Panc1 (cell line): ENCODE results near the gene SGF29. TPM values are rescaled to one million over a fixed set of nuclear protein-coding genes. Genes with fewer than 3 reads are reported as not detected.

Experiments used
- ATAC-seq: fragments of 200-7000 bp; cut with Tn5 transposase; 2 replicates; pipeline ENCODE4 v1.9.1; 2020; ENCODE audit warnings: mild to moderate bottlenecking, moderate library complexity
- BruUV-seq: library from RNA; stranded (reverse); fragments of 400-500 nt; replicated peaks from 2 replicates; lab custom pipeline; 2021; lab: Mats Ljungman, UMichigan
- CTCF ChIA-PET: fragments of 300-600 bp; sonication (Branson Sonifier 250); formaldehyde crosslinking; loops from one replicate; lab custom pipeline; 2022; ENCODE audit warnings: antibody characterized with exemption; lab: Charles Lee
- POLR2A ChIA-PET: fragments of 300-600 bp; sonication (Branson Sonifier 250); formaldehyde crosslinking; loops from one replicate; lab custom pipeline; 2022; ENCODE audit warnings: antibody characterized with exemption; lab: Charles Lee
- DNase-seq: peaks from one replicate; pipeline ENCODE4 v3.0.0-alpha.2; 2010; ENCODE audit warnings: low read depth, low spot score
- H3K27ac ChIP-seq: 2 replicates; pipeline ENCODE4 v1.5.1; 2011; ENCODE audit warnings: mild to moderate bottlenecking, low read length, inconsistent platforms
- H3K27me3 ChIP-seq: fragments of 200-500 bp; sonication (Bioruptor generic); 2 replicates; pipeline ENCODE4 v1.6.0; 2014; ENCODE audit warnings: low read length, inconsistent platforms; ENCODE audit not compliant: control insufficient read depth, insufficient read depth
- H3K36me3 ChIP-seq: fragments of 200-500 bp; sonication (Bioruptor generic); 2 replicates; pipeline ENCODE4 v1.5.1; 2014; ENCODE audit warnings: inconsistent platforms, mild to moderate bottlenecking, low read length, moderate library complexity; ENCODE audit not compliant: control insufficient read depth, insufficient read depth
- H3K4me1 ChIP-seq: 2 replicates; pipeline ENCODE4 v1.5.1; 2011; ENCODE audit warnings: inconsistent platforms, mild to moderate bottlenecking, low read length, moderate library complexity; ENCODE audit not compliant: control insufficient read depth, insufficient read depth
- H3K4me3 ChIP-seq, 2 experiments: 2 replicates each; pipeline ENCODE4 v1.5.1; 2011 to 2012; ENCODE audit warnings: low read depth in 2 of 2, low read length in 2 of 2, mild to moderate bottlenecking in 2 of 2, inconsistent platforms in 1 of 2, moderate library complexity in 1 of 2
- H3K9me3 ChIP-seq: fragments of 200-500 bp; sonication (Bioruptor generic); 2 replicates; pipeline ENCODE4 v1.5.1; 2014; ENCODE audit warnings: low read depth, mild to moderate bottlenecking, inconsistent platforms, low read length, moderate library complexity; ENCODE audit not compliant: control insufficient read depth, insufficient read depth
- CTCF ChIP-seq: fragments of 450-650 bp; IDR thresholded peaks from 2 replicates; pipeline ENCODE4 v1.5.1; 2017; ENCODE audit warnings: mild to moderate bottlenecking
- POLR2AphosphoS5 ChIP-seq: IDR thresholded peaks from 2 replicates; pipeline ENCODE4 v1.6.1; 2012; ENCODE audit warnings: mild to moderate bottlenecking, low read depth, low read length, moderate library complexity
- SIN3A ChIP-seq: IDR thresholded peaks from 2 replicates; pipeline ENCODE4 v1.6.1; 2012; ENCODE audit warnings: low read depth, mild to moderate bottlenecking, low read length, moderate library complexity, borderline replicate concordance; ENCODE audit not compliant: insufficient read depth
- TCF7L2 ChIP-seq: IDR thresholded peaks from 2 replicates; pipeline ENCODE4 v1.6.1; 2011; ENCODE audit warnings: mild to moderate bottlenecking, low read depth, low read length, inconsistent platforms
- in situ Hi-C: cut with HindIII; loops from 2 replicates; pipeline ENCODE4 v1.10.0; 2016; ENCODE audit warnings: low sequenced_read_pairs, low pct_unique_long_range_greater_than_20kb
- intact Hi-C: fragments of 100-400 bp; cut with micrococcal nuclease; formaldehyde crosslinking; loops from one replicate; pipeline ENCODE4 v1.10.0; 2022; ENCODE audit not compliant: unreplicated experiment
- total RNA-seq: library from RNA; stranded (reverse); gene quantifications from one replicate; pipeline ENCODE4 v1.2.1, GENCODE V29; 2021; ENCODE audit not compliant: unreplicated experiment
- TF ChIP-seq, protein P1 (sequence below), 2 experiments: IDR thresholded peaks; 2 replicates each; pipeline ENCODE4 v1.6.1; 2011 to 2012; ENCODE audit warnings: low read depth in 2 of 2, control low read depth in 1 of 2, low read length in 1 of 2, mild to moderate bottlenecking in 1 of 2, moderate library complexity in 1 of 2; ENCODE audit not compliant: insufficient read depth in 1 of 2

Gene SGF29
- total RNA-seq, 1 experiment from 2014 or later = 29.5 TPM

- no TSS peak for BruUV-seq
- POLR2A ChIA-PET = no interaction called here
Measured at GRCh38 chr16:28569968-28570752, 16.4 kb downstream of the SGF29 start.

DNA sequence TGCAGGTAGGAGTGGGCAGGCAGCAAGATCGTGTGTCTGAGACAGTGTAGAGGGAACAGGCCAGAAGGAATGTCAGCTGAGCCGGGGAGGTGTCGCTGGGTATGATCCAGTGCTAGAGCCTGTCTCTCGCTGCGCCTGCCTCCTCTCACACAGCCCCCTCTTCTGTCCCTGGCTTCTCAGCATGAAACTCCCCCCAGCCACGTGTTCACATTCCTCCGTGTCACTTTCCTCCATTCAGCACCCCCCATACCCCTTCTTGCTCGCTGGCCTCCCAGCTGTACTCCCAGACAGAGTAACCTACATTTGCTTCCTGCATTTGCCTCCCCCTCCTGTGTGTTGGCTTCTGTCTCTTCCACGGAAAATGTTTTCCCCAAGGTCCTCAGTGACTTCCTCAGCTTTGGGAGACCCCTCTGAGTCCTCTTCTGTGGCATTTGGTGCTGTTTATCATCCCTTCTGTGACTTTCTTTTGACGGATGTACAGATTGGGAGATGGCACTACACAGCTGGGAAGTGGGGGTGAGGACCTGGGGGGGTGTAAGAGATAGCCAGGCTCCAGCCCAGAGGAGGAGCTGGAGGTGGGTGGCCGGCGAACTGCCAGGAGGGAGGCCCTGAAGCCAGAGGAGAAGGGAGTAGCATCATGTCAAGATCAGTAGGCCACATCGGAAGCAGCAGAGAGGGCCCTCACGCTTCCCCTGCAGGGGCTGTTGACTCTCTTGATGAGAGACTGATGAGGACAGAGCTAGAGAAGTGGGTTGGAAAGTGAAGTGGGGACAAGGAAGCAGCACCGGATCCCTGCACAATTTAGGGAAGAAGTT, 19.2 kb downstream of the SGF29 start:
- CTCF ChIA-PET = no interaction called here
- Histone ChIP-seq H3K36me3 (no peaks in the 10 kb centered on the region), H3K4me1 (no peaks in the 10 kb centered on the region), H3K27ac (no peak overlapping the region), H3K9me3 (no peaks in the 10 kb centered on the region), H3K27me3 (no peaks in the 10 kb centered on the region), H3K4me3 (no peak overlapping the region)
- no peak for DNase-seq
- POLR2A ChIA-PET = interaction anchor here (0.5 kb wide), 1 partner anchor 34 kb away, joined by 3 read pairs; no protein-coding TSS in a partner anchor
- in situ Hi-C loops = no loop called here
- no TSS peak for BruUV-seq
- ATAC-seq = peak; percentile 30; the same call in 1 of the 2 replicates
- TF ChIP-seq TCF7L2 (no peak), CTCF (no peak), POLR2AphosphoS5 (no peak), SIN3A (no peak)
- TF ChIP-seq, protein P1, sequence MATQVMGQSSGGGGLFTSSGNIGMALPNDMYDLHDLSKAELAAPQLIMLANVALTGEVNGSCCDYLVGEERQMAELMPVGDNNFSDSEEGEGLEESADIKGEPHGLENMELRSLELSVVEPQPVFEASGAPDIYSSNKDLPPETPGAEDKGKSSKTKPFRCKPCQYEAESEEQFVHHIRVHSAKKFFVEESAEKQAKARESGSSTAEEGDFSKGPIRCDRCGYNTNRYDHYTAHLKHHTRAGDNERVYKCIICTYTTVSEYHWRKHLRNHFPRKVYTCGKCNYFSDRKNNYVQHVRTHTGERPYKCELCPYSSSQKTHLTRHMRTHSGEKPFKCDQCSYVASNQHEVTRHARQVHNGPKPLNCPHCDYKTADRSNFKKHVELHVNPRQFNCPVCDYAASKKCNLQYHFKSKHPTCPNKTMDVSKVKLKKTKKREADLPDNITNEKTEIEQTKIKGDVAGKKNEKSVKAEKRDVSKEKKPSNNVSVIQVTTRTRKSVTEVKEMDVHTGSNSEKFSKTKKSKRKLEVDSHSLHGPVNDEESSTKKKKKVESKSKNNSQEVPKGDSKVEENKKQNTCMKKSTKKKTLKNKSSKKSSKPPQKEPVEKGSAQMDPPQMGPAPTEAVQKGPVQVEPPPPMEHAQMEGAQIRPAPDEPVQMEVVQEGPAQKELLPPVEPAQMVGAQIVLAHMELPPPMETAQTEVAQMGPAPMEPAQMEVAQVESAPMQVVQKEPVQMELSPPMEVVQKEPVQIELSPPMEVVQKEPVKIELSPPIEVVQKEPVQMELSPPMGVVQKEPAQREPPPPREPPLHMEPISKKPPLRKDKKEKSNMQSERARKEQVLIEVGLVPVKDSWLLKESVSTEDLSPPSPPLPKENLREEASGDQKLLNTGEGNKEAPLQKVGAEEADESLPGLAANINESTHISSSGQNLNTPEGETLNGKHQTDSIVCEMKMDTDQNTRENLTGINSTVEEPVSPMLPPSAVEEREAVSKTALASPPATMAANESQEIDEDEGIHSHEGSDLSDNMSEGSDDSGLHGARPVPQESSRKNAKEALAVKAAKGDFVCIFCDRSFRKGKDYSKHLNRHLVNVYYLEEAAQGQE (IDR thresholded peaks at IDR 0.05; ENCODE audit: insufficient read depth in 1 of 2, low read depth in 2 of 2, low read length in 1 of 2) = no peak
- intact Hi-C loops = no loop called here

More at GRCh38 chr16:28569968-28570752, 16.4 kb downstream of the SGF29 start:
- H3K4me1 ChIP-seq = no peaks in the 10 kb centered on the region
- in situ Hi-C loops (no loop called here), intact Hi-C loops (no loop called here)
- no peak overlapping the region for H3K27ac ChIP-seq
- DNase-seq = no peak
- no peaks in the 10 kb centered on the region for H3K27me3 ChIP-seq
- H3K9me3 ChIP-seq = peaks cover 7% of the 10 kb centered on the region; the same call in 1 of the 2 replicates
- TF ChIP-seq CTCF (no peak), TCF7L2 (no peak)
- no peak overlapping the region for H3K4me3 ChIP-seq
- H3K36me3 ChIP-seq = no peaks in the 10 kb centered on the region
- CTCF ChIA-PET = no interaction called here
- no peak for ATAC-seq
